ENCODE results near the gene C1orf105. TPM values are rescaled to one million over a fixed set of nuclear protein-coding genes. Genes with fewer than 3 reads are reported as not detected.

C1orf105 gene
- total RNA-seq, 4 donors from 2014 or later: not detected

DNA sequence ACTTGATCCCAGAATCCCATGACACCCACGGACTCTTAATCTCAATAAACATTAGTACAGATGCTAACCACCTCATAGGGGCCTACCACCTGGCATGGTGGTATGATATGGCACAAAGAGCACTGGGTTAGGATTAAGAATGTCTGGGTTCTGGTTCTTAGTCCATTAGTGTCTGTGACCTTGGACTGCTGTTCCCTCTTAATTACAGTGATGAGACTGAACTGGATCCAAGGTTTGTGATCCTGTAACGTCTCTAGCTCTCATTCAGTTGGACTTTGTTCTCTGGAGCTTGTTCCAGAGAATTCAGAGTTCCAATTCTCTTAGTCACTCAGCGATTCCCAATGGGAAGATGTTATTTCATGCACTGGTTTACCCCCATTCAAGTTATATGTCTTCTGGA, 47.0 kb downstream of the C1orf105 start:
- no peak for DNase-seq
- 59 to 78% methylated on average over 3 of the region's 3 CpGs for WGBS, 2 donors
- Histone ChIP-seq H3K27ac (no peak overlapping the region), H3K4me1 (no peaks in the 10 kb centered on the region), H3K36me3 (no peaks in the 10 kb centered on the region), H3K9me3 (no peaks in the 10 kb centered on the region), H3K27me3 (no peaks in the 10 kb centered on the region), H3K4me3 (replicated peaks in 1 of 3) (no peak overlapping the region)
- intact Hi-C loops (cut with DNase I): no loop called here
- TF ChIP-seq, protein P1, sequence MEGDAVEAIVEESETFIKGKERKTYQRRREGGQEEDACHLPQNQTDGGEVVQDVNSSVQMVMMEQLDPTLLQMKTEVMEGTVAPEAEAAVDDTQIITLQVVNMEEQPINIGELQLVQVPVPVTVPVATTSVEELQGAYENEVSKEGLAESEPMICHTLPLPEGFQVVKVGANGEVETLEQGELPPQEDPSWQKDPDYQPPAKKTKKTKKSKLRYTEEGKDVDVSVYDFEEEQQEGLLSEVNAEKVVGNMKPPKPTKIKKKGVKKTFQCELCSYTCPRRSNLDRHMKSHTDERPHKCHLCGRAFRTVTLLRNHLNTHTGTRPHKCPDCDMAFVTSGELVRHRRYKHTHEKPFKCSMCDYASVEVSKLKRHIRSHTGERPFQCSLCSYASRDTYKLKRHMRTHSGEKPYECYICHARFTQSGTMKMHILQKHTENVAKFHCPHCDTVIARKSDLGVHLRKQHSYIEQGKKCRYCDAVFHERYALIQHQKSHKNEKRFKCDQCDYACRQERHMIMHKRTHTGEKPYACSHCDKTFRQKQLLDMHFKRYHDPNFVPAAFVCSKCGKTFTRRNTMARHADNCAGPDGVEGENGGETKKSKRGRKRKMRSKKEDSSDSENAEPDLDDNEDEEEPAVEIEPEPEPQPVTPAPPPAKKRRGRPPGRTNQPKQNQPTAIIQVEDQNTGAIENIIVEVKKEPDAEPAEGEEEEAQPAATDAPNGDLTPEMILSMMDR (IDR thresholded peaks at IDR 0.05): no peak
- no peak for TF ChIP-seq POLR2A (IDR thresholded peaks at IDR 0.05)

DNA sequence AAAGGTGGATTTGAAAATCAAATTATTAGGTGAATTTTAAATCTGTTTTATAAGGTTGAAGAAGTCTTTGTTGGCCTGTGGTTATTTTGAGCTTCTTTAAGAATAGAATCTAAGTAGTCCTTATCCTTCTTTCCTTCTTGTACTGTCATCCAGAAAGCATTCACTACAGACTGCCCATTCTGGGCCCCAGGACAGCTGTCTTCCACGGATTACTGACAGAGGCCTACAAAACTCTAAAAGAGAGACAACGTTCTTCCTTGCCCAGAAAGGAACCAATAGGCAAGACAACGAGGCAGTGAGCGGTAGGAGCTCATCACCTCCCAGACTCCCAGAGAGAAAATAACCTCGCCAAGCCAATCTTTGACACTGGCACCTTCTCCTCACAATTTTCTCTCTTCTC, 47.8 kb downstream of the C1orf105 start:
- H3K27ac ChIP-seq: no peak overlapping the region
- DNase-seq: no peak
- no peaks in the 10 kb centered on the region for H3K9me3 ChIP-seq
- TF ChIP-seq POLR2A (IDR thresholded peaks at IDR 0.05): no peak
- TF ChIP-seq, protein P1 (IDR thresholded peaks at IDR 0.05): no peak
- H3K4me1 ChIP-seq: peaks cover 0 to under 1% of the 10 kb centered on the region in 2 donors
- intact Hi-C loops (cut with DNase I): no loop called here
- no peaks in the 10 kb centered on the region for H3K27me3 ChIP-seq
- no peaks in the 10 kb centered on the region for H3K36me3 ChIP-seq
- no peak overlapping the region for H3K4me3 ChIP-seq (replicated peaks in 1 of 3)
- WGBS, 2 donors: 84 to 87% methylated on average over 5 of the region's 5 CpGs

DNA sequence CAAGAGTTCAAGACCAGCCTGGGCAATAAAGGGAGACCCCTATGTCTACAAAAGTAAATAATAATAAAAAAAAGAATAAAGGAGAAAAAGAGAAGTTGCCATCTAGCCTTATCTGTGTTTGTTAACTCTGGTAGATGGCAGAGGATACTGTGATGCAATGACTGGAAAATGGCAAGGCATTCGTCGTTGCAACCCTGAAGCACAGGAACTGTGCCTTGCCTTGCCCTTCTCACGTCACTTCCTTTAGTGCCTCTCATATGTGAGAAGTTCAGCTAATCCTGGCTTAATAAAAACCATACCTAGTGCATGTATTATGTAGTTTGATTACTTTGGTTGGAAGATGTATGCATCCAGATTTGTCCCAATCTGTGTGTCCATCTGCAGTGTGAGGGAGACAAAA, 49.2 kb downstream of the C1orf105 start:
- Histone ChIP-seq H3K36me3 (no peaks in the 10 kb centered on the region), H3K4me3 (replicated peaks in 1 of 3) (no peak overlapping the region), H3K4me1 (peaks cover 0 to 12% of the 10 kb centered on the region in 2 donors), H3K27ac (no peak overlapping the region), H3K9me3 (no peaks in the 10 kb centered on the region), H3K27me3 (no peaks in the 10 kb centered on the region)
- 82 to 88% methylated on average over 3 of the region's 3 CpGs for WGBS, 2 donors
- TF ChIP-seq, protein P1 (IDR thresholded peaks at IDR 0.05): no peak
- TF ChIP-seq POLR2A (IDR thresholded peaks at IDR 0.05): no peak
- intact Hi-C loops (cut with DNase I): no loop called here
- no peak for DNase-seq

GRCh38 chr1:172470149-172470548, 49.7 kb downstream of the C1orf105 start:
- Histone ChIP-seq H3K36me3 (no peaks in the 10 kb centered on the region), H3K27me3 (no peaks in the 10 kb centered on the region), H3K4me1 (peaks cover 0 to 12% of the 10 kb centered on the region in 2 donors), H3K27ac (no peak overlapping the region), H3K9me3 (no peaks in the 10 kb centered on the region), H3K4me3 (replicated peaks in 1 of 3) (no peak overlapping the region)
- WGBS, 2 donors: 38 to 63% methylated on average over 2 of the region's 2 CpGs
- TF ChIP-seq POLR2A (IDR thresholded peaks at IDR 0.05): no peak
- TF ChIP-seq, protein P1 (IDR thresholded peaks at IDR 0.05): no peak
- no peak for DNase-seq
- intact Hi-C loops (cut with DNase I): no loop called here

GRCh38 chr1:172471666-172472065, 51.2 kb downstream of the C1orf105 start:
- Histone ChIP-seq H3K27ac (no peak overlapping the region), H3K36me3 (no peaks in the 10 kb centered on the region), H3K27me3 (no peaks in the 10 kb centered on the region), H3K4me1 (peaks cover 0 to 12% of the 10 kb centered on the region in 2 donors), H3K9me3 (no peaks in the 10 kb centered on the region), H3K4me3 (replicated peaks in 1 of 3) (no peak overlapping the region)
- intact Hi-C loops (cut with DNase I): no loop called here
- DNase-seq: no peak
- 91 to 95% methylated on average over 1 of the region's 1 CpG for WGBS, 2 donors
- no peak for TF ChIP-seq POLR2A (IDR thresholded peaks at IDR 0.05)
- TF ChIP-seq, protein P1 (IDR thresholded peaks at IDR 0.05): no peak
